GM18907 (cell line): ENCODE measurements around the gene DNMT3L.
"Not testable (repeated sequence)": the region's sequence is repeated elsewhere in the genome, so short reads cannot be mapped to it uniquely, and the experiment has no call there.

Experiments used
- ATAC-seq: cut with Tn5 transposase; IDR thresholded peaks from one replicate; pipeline ENCODE4 v1.9.1; 2021; ENCODE audit warnings: mild to moderate bottlenecking, moderate library complexity; ENCODE audit not compliant: unreplicated experiment

Gene DNMT3L

DNA sequence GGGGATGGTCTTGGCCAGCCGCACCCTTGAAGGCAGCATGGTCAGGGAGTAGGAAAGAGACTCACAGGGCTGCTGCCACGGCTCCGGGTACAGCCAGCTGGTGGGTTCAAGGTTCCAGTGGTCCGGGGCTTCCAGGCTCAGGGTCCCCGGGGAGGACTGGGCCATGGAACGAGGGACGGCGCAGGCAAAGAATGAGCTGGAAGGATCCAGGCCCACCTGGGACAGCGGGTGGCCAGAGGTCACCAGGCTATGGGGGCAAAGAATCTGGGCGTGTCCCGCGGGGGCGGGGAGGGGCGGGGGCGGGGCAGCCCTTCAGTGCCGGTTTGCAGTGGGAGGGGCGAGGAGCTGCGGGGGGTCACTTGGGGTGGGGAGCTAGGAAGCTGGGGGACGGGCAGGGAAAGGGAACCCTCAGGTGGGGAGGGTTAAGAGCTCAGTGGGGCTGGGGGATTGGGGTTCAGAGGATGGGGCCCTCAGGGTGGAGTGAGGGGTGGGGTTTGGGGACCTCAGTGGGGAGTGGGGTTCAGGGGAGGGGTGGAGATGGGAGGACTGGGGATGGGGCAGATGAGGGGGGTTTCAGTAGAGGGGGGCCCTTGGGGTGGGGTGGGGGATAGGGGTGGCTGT is at the start of gene DNMT3L:
Gene DNMT3L (minus strand): TSS at position 223 of the 621 bp plus-strand sequence. CDS start 638 bp downstream, outside the sequence.
- ATAC-seq, result no peak

DNA sequence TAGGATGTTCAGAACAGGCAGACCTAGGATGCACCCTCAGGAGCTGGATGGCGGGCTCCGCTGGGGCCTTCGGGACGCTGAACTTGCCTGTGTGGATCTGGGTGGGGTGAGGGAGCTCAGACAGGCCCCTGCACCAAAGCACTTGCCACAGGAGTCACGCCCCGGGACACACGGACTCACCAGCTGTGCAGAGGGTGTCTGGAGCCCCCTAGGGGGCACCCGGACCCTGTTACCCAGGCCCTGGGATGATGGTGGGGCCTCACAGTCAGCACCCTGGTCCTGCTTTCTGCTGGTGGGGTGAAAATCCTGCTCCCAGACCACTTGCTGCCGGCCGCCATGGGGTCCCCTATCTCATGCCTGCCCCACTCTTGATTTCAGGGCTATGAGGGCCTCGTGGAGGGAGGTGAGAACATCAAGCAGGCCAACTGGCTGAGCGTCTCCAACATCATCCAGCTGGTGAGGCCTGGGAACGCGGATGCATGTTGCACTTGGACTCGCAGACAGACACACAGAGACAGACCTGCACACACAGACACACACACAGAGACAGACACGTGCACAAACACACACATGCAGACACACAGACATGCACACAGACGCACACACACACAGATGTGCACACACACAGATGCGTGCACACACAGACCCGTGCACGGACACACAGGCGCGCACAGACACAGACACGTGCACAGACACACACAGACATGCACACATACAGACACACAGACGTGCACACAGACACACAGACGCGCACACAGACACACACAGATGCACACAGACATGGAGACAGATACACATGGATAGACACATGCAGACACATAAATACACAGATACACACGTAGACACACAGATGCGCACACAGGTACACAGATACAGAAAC is 49.2 kb upstream of the DNMT3L start:
- ATAC-seq, result no peak

DNA sequence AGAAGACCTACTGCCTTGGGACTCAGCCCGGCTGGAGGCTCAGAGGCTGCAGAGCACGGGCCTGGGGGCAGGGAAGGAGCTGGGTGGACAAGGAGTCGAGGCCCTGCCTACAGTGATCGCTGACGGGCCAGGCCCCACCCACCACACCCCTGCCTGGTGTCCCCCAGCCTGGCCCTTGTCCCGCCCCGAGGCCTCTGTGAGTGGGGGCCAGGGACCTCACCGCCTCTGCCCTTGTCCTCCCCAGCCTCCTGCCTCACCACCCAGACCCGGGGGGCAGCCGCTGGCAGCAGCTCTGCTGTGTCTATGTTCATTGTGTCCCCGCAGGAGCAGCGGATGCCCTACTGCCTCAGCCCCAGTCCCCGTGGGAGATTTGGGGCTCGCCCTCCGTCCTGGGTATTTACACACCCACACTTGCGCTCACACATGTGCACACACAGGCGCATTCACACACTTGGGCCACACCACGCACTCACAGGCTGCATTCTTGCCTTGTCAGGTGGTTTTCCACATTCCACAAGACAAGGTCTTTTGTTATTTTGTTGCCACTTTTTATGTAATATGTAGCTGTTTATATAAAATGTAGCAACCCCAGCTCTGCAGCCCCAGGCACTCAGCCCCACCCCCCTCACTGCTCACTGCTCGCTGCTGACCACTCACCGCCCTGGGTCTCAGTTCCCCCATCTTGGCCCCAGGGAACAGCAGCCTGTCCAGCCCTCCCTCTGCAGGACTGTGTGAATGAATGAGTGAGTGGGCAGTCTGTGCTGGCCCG is 45.4 kb upstream of the DNMT3L start:
- ATAC-seq, result no peak

DNA sequence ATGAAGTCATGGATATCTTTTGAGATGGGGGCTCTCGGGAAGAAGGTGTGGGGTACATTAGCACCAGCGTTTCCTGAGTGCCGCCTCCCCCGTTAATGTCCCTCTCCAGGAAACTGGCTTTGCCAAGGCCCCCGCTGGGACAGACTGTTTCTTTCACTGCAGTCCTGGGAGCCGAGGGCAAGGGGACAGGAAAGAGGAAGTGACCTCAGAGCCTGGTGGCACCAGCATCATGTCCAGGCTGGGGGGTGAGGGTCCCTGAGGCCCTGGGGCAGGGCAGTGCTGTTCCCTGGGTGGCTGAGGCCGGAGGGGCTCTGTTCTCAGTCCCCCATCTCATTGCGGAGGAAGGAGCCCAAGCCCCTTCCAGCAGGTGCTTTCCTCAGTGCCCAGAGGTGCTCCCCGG is 44.0 kb upstream of the DNMT3L start:
- no peak for ATAC-seq

DNA sequence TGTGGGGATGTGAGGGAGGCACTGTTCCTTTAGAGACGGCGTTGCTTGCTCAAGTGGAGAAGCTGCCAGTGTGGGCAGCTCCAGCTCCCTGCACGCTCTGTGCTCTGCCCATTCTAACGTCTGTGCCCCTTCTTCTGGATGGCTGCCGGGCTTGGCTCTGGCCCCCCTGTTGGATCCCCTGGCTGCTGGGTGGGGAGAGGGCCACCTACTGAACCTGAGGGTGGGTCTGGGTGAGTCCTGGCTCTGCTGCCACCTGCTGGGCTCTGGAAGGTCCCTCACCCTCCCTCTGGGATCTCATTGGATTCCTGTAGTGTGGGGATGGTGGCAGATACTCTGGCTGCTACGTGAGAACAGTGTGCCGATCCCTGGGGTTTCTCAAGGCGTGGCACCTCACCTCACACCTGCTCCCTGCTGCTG is 43.2 kb upstream of the DNMT3L start:
- ATAC-seq, result no peak

DNA sequence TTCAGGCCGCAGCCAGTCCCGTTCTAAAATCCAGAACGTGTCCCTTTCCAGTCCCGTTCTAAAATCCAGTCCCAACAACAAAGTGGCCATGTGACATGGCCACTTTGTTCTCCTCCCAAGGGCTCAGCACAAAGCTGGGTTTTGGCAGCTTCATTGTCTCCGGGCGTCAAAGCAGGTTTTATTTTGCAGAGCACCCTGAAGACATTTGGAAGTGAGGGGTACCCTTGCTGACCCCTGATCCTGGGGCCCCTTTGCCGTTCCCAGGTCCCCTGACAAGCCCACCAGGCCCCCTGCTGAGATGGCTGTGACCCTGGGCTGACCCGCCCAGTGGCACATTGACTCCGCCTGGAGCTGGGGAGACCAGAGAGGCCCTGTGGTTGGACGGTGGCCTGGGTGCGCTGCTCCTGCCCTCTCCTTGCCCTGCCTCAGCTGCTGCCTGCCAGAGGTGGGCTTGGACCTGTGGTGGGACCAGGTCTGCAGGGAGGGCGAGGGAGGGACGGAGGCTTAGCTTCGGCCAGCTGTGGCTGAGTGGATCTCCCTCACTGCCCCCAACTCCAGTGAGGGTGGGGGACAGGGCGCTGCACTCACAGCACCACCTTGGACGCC is 42.4 kb upstream of the DNMT3L start:
- no peak for ATAC-seq

DNA sequence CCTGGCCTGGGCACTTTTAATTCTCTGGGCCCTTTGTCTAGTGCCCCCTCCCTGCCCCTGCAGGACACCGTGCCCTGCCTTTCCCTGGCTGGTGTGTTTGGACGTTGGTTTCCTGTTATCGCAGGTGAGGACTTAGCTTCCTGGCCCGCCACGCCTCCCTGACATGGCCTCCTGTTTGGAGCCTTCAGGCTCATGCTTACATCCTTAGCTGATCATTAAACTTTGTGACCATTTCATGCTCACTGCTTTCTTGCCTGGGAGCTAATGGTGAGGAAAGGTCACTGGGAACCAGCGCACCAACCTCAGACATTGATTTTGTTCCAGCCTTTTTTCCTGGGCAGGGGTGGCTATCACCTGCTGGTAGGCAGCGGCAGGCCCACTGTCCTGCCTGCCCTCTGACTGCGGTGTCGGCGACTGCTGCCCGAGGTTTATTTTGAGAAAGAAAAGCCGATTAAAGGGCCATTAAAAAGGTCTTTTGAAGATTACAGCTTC is 41.8 kb upstream of the DNMT3L start:
- no peak for ATAC-seq

DNA sequence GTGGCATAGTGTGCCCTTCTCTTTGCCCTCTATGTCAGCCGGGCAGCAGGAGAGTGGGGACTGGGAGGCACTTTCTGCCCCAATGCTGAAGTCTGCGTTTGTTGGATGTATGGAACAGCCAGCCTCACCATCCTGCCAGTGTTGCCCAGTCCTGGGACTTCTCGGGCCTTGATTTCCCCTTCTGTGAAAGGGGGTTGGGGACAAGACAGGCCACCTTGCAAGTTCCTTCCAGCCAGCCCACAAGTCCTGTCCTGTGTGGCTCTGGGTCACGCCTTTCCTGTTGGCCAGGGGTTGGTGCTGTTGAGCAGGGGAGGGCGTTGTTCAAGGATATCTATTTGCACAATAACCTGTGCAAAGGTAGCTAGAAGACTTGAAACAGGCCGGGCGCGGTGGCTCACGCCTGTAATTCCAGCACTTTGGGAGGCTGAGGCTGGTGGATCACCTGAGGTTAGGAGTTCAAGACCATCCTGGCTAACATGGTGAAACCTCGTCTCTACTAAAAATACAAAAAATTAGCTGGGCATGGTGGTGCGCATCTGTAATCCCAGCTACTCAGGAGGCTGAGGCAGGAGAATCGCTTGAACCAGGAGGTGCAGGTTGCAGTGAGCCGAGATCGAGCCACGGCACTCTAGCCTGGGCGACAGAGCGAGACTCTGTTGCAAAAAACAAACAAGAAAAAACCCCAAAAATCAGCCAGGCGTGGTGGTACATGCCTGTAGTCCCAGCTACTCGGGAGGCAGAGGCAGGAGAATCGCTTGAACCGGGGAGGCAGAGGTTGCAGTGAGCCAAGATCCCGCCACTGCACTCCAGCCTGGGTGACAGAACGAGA is 41.1 kb upstream of the DNMT3L start:
- not testable (repeated sequence) for ATAC-seq

DNA sequence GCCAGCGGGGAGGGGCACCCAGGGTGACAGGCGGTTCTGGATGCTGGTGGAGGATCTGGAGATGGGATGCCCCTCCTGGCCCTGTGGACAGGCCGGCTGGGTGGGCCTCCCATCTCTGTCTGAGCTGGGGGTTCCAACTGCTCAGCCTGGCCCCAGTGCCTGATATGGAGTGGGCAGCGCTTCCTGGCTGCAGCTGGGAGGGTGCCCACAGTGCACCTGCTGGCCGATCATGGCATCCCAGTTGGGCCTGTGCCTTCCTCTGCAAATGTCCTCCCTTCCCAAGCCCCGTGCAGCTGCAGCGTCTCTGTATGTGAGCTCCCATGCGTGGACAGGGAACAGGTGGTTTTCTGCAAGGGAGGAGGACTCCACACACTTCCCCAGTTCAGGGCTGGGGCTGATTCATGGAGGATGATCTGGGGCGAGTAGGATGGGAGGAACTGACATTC is 40.3 kb upstream of the DNMT3L start:
- no peak for ATAC-seq

DNA sequence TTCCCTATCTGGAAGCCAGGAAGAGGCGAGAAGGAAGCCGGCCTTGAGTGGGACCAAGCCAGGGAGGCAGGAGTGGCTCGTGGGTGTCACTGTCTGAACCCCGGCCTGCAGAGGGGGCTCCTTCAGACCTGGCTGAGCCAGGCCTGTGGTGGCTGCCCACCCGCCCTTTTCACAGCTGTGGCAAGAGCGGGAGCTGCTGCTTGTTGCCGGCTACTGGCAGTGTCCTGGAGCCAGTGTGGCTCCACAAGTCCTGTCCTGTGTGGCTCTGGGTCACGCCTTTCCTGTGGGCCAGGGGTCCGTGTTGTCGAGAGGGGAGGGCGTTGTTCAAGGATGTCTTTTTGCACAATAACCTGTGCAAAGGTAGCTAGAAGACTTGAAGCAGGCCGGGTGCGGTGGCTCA is 39.4 kb upstream of the DNMT3L start:
- ATAC-seq, result no peak

DNA sequence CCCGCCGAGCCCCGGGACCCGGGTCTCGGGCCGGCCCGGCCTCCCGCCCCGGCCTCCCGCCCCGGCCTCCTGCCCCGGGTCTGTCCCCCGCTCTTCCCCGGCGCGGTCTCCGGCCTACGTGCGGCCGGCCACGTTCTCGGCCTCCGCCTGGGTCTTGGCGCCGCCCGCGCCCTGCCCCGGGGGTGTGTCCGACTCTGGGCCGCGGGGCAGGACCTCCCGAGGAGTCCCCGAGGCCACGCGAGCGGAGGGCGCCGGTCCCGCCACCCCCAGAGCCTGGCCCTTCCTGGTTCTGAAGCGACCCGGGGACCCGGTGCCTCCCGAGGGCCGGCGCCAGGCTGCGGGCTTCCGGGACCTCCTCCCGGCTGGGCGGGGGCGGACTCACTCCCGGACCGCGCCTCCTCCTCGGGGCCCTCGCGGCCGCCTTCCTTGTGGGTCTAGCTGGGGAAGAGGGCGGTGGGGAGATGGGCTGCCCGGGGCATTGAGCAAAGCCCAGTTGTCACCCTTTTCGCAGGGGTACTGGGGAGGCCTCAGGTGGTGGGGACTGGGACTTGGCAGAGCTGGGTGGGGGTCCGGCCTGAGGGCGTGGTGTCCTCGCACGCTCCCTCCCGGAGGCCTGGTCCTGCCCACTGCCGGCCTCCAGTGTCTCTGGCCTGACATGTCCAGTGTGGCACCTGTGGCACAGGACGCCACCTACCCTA is 38.7 kb upstream of the DNMT3L start:
- peak; percentile 21 for ATAC-seq

DNA sequence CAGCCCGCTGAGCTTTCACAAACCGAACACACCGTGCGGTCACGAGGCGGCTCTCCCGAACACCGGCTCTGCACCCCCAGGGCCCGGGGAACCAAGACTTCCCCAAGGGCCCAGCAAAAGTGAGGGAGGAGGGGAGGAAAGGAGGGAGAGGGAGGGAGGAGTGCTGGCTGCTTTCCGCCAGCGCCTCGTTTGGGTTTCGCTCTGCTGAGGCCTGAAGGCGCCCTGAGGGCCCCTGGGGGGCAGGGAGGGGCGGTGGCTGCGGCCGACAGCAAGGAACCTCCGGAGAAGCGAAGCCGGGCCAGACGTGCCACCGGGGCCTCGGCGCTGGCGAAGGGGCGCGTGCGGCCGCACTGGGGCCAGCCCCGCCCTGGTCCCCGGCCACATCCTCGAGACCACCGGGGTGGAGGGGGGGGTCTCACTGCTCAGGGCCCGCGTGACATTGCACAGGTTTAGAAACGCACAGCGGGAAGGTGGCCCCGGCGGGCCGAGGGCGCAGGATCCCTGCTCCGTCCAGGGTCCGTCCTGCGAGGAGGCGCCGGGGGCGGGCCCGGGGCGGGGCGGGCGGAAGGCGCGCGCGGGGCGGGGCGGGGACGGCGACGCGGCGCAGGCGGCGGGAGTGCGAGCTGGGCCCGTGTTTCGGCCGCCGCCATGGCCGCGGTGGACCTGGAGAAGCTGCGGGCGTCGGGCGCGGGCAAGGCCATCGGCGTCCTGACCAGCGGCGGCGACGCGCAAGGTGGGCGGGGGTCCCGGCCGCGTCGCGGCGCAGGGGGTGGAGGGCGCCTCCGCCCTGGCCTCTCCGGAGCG is 38.0 kb upstream of the DNMT3L start, which contains the start of gene PFKL:
Gene PFKL (plus strand): TSS at position 596 of the 804 bp plus-strand sequence. CDS start 53 bp downstream, at position 649.
- ATAC-seq, result peak; percentile 51

DNA sequence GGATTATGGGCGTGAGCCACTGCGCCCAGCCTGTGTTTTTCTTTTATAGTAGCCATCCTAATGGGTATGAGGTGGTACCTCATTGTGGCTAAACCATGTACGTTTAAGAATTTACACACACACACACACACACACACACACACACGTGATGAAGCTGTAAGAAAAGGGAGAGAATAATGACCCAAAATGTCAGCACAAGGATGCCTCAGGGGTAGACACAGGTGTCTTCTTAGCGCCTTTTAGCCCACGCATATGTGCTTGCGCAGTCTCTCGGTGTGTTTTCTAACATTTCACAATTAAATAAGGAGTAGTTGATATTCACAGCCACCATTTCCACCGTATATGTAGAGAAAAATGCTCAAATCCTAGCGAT is 37.4 kb upstream of the DNMT3L start:
- peak; percentile 1 for ATAC-seq

DNA sequence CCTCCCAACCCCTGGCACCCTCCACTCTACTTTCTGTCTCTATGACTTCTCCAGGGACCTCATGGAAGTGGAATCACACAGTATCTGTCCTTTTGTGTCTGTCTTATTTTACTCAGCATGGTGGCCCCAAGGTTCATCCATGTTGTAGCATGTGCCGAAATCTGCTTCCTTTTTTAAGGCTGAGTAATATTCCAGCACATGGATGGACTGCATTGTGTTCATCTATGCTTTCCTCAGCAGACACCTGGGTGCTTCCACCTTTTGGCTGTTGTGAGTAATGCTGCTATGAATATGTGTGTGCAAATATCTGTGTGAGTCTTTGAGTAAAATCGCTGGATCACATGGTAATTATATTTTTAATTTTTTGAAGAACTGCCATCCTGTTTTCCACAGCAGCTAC is 36.6 kb upstream of the DNMT3L start:
- ATAC-seq, result no peak

DNA sequence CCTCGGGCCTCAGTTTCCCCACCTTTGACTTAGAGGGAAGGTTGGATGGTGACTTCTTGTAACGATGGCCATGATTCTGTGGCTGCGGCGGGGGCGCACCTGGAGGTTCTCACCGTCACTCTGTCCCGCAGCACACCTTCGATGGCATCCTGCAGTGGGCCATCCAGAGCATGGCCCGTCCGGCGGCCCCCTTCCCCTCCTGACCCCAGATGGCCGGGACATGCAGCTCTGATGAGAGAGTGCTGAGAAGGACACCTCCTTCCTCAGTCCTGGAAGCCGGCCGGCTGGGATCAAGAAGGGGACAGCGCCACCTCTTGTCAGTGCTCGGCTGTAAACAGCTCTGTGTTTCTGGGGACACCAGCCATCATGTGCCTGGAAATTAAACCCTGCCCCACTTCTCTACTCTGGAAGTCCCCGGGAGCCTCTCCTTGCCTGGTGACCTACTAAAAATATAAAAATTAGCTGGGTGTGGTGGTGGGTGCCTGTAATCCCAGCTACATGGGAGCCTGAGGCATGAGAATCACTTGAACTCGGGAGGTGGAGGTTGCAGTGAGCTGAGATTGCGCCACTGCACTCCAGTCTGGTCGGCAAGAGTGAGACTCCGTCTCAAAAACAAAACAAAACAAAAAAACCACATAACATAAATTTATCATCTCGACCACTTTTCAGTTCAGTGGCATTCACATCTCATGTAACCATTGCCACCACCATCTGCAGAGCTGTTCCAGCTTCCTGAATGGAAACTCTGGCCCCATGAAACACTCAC is 36.0 kb upstream of the DNMT3L start:
- peak; percentile 40 for ATAC-seq

DNA sequence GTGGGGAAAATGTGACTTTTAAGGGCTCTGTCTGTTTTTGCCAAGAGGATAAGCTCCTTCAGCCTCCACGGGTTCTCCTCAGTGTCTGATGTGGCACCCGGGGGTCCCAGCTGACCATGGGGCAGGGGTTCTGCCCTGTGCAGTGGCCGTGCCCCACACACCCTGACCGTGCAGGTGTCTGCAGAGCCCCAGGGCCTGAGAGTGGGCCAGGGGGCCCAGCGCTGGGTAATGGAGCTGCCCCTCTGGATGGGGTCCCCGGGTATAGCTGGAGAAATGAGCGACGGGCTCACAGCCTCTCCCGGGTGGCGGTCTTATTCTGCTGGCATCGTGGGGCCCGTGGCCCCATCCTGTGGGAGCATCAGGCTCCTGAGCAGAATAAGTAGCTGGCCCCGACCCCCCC is 35.2 kb upstream of the DNMT3L start:
- ATAC-seq, result no peak

DNA sequence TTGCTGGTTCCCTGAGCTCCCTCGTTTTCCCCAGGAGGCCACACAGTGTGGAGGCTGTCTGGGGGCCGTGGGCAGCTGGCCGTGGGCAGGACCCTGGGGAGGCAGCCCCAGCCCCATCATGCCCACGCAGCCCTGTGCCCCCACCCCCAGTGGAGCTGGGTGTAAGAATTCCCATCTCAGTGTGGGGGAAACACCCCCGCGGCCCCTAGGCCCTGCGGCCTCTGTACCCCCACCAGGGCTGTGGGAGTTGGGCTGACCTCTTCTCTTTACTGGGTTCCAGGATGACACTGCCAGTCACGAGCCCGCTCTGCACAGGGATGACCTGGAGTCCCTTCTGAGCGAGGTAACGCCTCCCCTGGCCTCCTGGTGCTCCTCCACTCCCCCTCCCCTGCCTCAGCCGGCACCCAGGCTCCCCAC is 34.4 kb upstream of the DNMT3L start:
- no peak for ATAC-seq

DNA sequence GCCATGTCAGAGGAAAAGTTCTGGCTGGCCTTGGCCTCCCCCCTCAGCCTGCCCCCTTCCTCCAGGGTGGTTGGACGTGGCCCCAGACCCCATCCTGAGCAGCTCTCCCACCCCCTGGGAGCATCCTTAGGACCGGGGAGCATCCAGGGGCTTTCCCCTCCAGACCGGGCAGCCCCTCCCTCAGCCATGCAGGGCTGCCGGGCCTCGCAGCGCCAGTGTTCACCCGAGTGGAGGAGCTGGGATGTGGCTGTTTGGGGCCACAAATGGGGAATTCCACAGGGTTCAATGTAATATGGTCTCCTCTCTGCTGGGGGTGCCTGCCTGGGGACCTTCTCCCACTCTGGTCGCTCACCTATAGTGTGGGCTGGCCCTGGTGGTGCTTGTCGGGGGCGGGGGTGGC is 33.9 kb upstream of the DNMT3L start:
- ATAC-seq, result no peak
